OCI-LY7 (cell line): ENCODE results near the gene AAGAB.

Experiments used
- CTCF ChIP-seq: fragments of 200-600 bp; sonication (generic); conservative IDR thresholded peaks from 2 replicates; pipeline ENCODE4 v1.5.1; 2014; ENCODE audit warnings: mild to moderate bottlenecking, antibody characterized with exemption, low read length, moderate library complexity, mixed read lengths
- EZH2phosphoT487 ChIP-seq: fragments of 200-600 bp; sonication (generic); IDR thresholded peaks from 2 replicates; pipeline ENCODE4 v1.6.1; 2018; ENCODE audit warnings: low read depth, borderline replicate concordance, mild to moderate bottlenecking, mixed run types, antibody characterized with exemption, low read length, moderate library complexity, mixed read lengths

- TF ChIP-seq CTCF (no peak), EZH2phosphoT487 (no peak)
Measured at GRCh38 chr15:67190326-67190725, 64.1 kb downstream of the AAGAB start.
